ENCODE results near the gene NOD2. TPM values are rescaled to one million over a fixed set of nuclear protein-coding genes. Genes with fewer than 3 reads are reported as not detected.

The NOD2 gene
- total RNA-seq, 1 donor from 2014 or later, result not detected

DNA sequence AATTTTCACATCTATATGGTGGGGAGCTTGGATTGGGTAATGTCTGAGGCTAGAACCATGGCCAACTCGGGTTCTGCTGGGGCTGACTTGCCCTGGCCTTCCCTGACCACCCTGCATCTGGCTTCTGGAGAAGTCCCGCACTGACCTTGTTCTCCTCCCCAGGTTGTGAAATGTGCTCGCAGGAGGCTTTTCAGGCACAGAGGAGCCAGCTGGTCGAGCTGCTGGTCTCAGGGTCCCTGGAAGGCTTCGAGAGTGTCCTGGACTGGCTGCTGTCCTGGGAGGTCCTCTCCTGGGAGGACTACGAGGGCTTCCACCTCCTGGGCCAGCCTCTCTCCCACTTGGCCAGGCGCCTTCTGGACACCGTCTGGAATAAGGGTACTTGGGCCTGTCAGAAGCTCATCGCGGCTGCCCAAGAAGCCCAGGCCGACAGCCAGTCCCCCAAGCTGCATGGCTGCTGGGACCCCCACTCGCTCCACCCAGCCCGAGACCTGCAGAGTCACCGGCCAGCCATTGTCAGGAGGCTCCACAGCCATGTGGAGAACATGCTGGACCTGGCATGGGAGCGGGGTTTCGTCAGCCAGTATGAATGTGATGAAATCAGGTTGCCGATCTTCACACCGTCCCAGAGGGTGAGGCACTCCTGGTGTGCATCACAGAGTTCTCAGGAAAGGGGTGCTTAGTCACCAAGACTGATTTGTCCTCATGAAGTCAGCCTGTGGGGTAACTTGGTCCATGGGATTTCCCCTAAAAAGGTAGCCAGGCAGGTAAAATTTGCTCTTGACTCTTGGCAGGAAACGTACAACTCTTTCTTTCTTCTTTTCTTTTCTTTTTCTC is 6.1 kb downstream of the NOD2 start:
- Mint-ChIP-seq H3K9me3 (peaks cover 10% of the 10 kb centered on the region), H3K27me3 (ENCODE audit: insufficient read depth, low read depth) (peaks cover 2% of the 10 kb centered on the region), H3K4me1 (peaks cover 21% of the 10 kb centered on the region), H3K27ac (no peak overlapping the region), H3K4me3 (no peak overlapping the region), H3K36me3 (no peaks in the 10 kb centered on the region)
- Histone ChIP-seq H3K27ac (no peak overlapping the region), H3K4me2 (no peak overlapping the region), H3K4me3 (no peak overlapping the region), H3K9me3 (ENCODE audit: low read depth) (no peaks in the 10 kb centered on the region), H3K9ac (no peak overlapping the region), H3K79me2 (ENCODE audit: low read depth) (no peaks in the 10 kb centered on the region), H2AFZ (replicated peaks) (no peak overlapping the region), H4K20me1 (ENCODE audit: low read depth) (no peaks in the 10 kb centered on the region), H3K27me3 (peaks cover 7% of the 10 kb centered on the region), H3K36me3 (no peaks in the 10 kb centered on the region), H3K4me1 (peaks cover 23% of the 10 kb centered on the region), H3F3A (ENCODE audit: low read depth) (no peaks in the 10 kb centered on the region)
- DNase-seq (ENCODE audit: low spot score), result no peak
- TF ChIP-seq EZH2 (IDR thresholded peaks at IDR 0.05), result no peak
- TF ChIP-seq, protein P1, sequence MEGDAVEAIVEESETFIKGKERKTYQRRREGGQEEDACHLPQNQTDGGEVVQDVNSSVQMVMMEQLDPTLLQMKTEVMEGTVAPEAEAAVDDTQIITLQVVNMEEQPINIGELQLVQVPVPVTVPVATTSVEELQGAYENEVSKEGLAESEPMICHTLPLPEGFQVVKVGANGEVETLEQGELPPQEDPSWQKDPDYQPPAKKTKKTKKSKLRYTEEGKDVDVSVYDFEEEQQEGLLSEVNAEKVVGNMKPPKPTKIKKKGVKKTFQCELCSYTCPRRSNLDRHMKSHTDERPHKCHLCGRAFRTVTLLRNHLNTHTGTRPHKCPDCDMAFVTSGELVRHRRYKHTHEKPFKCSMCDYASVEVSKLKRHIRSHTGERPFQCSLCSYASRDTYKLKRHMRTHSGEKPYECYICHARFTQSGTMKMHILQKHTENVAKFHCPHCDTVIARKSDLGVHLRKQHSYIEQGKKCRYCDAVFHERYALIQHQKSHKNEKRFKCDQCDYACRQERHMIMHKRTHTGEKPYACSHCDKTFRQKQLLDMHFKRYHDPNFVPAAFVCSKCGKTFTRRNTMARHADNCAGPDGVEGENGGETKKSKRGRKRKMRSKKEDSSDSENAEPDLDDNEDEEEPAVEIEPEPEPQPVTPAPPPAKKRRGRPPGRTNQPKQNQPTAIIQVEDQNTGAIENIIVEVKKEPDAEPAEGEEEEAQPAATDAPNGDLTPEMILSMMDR (IDR thresholded peaks at IDR 0.05), result no peak
- TF ChIP-seq EZH2phosphoT487 (IDR thresholded peaks at IDR 0.05), result no peak

DNA sequence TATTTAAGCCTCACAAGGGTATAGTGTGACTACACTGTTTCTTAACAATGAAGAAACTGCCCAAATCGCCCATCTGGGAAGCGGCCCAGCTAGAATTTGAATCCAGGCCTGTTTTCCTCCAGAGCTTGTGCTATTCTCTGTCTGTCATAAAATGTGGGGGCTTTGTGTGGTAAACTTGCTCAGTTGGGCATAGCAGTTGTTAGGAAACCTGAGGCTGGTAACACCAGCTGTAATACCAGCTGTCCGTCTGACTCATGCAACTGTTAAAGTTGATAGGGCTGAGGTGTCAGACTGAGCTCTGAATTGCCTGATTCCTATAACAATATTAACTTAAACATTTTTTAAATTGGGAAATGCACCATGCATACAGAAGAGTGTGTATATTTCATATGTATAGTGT is 9.3 kb downstream of the NOD2 start:
- H3K36me3 Mint-ChIP-seq, result peaks cover 2% of the 10 kb centered on the region
- peaks cover 5% of the 10 kb centered on the region for H3K4me1 Mint-ChIP-seq
- TF ChIP-seq EZH2phosphoT487 (IDR thresholded peaks at IDR 0.05), result no peak
- TF ChIP-seq EZH2 (IDR thresholded peaks at IDR 0.05), result no peak
- TF ChIP-seq, protein P1 (IDR thresholded peaks at IDR 0.05), result no peak
- H3K4me3 ChIP-seq, result no peak overlapping the region
- H3K27me3 ChIP-seq, result no peaks in the 10 kb centered on the region
- no peaks in the 10 kb centered on the region for H3K9me3 ChIP-seq (ENCODE audit: low read depth)
- peaks cover 3% of the 10 kb centered on the region for H3K27me3 Mint-ChIP-seq (ENCODE audit: insufficient read depth, low read depth)
- no peak overlapping the region for H3K27ac ChIP-seq
- H3F3A ChIP-seq (ENCODE audit: low read depth), result no peaks in the 10 kb centered on the region
- H3K4me1 ChIP-seq, result peaks cover 5% of the 10 kb centered on the region
- H3K27ac Mint-ChIP-seq, result no peak overlapping the region
- no peaks in the 10 kb centered on the region for H3K36me3 ChIP-seq
- no peak overlapping the region for H3K4me3 Mint-ChIP-seq
- H3K79me2 ChIP-seq (ENCODE audit: low read depth), result no peaks in the 10 kb centered on the region
- no peak overlapping the region for H3K9ac ChIP-seq
- no peak for DNase-seq (ENCODE audit: low spot score)
- H4K20me1 ChIP-seq (ENCODE audit: low read depth), result no peaks in the 10 kb centered on the region
- H3K4me2 ChIP-seq, result no peak overlapping the region
- H3K9me3 Mint-ChIP-seq, result peaks cover 21% of the 10 kb centered on the region
- H2AFZ ChIP-seq (replicated peaks), result no peak overlapping the region

DNA sequence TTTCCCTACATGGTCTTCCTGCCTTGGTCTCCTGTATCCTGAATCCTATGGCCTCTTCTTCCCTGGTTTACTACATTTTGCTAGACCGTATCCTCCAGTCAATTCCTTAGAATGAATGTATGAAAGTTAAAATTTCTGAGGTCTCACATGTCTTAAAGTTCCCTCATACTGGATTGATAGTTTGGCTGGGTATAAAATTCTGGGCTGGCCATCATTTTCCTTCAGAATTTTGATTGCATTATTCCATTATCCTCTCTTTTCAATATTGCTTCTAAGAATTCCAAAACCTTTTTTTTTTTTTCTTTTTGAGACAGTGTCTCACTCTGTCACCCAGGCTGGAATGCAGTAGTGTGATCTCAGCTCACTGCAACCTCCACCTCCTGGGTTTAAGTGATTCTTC is 10.8 kb downstream of the NOD2 start:
- Histone ChIP-seq H3K79me2 (ENCODE audit: low read depth) (no peaks in the 10 kb centered on the region), H3F3A (ENCODE audit: low read depth) (no peaks in the 10 kb centered on the region), H3K4me2 (no peak overlapping the region), H3K9me3 (ENCODE audit: low read depth) (no peaks in the 10 kb centered on the region), H3K27ac (no peak overlapping the region), H3K27me3 (no peaks in the 10 kb centered on the region), H4K20me1 (ENCODE audit: low read depth) (no peaks in the 10 kb centered on the region), H3K9ac (no peak overlapping the region), H3K4me1 (peaks cover 5% of the 10 kb centered on the region), H3K4me3 (no peak overlapping the region), H2AFZ (replicated peaks) (no peak overlapping the region), H3K36me3 (no peaks in the 10 kb centered on the region)
- H3K27me3 Mint-ChIP-seq (ENCODE audit: insufficient read depth, low read depth), result peaks cover 3% of the 10 kb centered on the region
- no peak overlapping the region for H3K27ac Mint-ChIP-seq
- H3K4me3 Mint-ChIP-seq, result no peak overlapping the region
- peaks cover 21% of the 10 kb centered on the region for H3K9me3 Mint-ChIP-seq
- H3K36me3 Mint-ChIP-seq, result peaks cover 2% of the 10 kb centered on the region
- TF ChIP-seq, protein P1 (IDR thresholded peaks at IDR 0.05), result no peak
- TF ChIP-seq EZH2phosphoT487 (IDR thresholded peaks at IDR 0.05) (no peak), EZH2 (IDR thresholded peaks at IDR 0.05) (no peak)
- no peak for DNase-seq (ENCODE audit: low spot score)
- no peaks in the 10 kb centered on the region for H3K4me1 Mint-ChIP-seq

All from neural progenitor cell (in vitro differentiated cells).